ENCODE data around the gene NKX1-1.

Gene NKX1-1

GRCh38 chr4:1451106-1451751, 45.0 kb upstream of the NKX1-1 start:
- H3K4me2 ChIP-seq (ENCODE audit: insufficient read depth, low read length, poor library complexity, severe bottlenecking) = no peak overlapping the region
- H2AFZ ChIP-seq (ENCODE audit: low read length) = no peak overlapping the region
- no peak overlapping the region for H2BK12ac ChIP-seq (ENCODE audit: low read length)
- H2AK5ac ChIP-seq (ENCODE audit: low read depth, low read length) = no peak overlapping the region
- H2BK5ac ChIP-seq (ENCODE audit: low read length) = no peak overlapping the region
- H3K9me3 ChIP-seq (replicated peaks in 1 of 2; ENCODE audit: control insufficient read depth in 2 of 2, insufficient read depth in 1 of 2, low read depth in 1 of 2, low read length in 2 of 2) = peaks cover 0 to 8% of the 10 kb centered on the region in 2 donors
- no peak overlapping the region for H4K91ac ChIP-seq (ENCODE audit: low read depth, low read length, poor library complexity)
- no peak overlapping the region for H3K4me3 ChIP-seq (ENCODE audit: low read length in 2 of 2)
- no CpG with 5 or more reads among the region's 18 CpGs for WGBS, 2 donors (ENCODE audit: extremely low coverage in 2 of 2, insufficient read length in 2 of 2, insufficient replicate concordance in 1 of 2)
- no peak overlapping the region for H3K27ac ChIP-seq (replicated peaks; ENCODE audit: low read length)
- H2BK120ac ChIP-seq (ENCODE audit: low read depth, low read length) = no peak overlapping the region
- no peak overlapping the region for H3K14ac ChIP-seq (ENCODE audit: low read length)
- no peak overlapping the region for H3K9ac ChIP-seq (ENCODE audit: low read depth, low read length, poor library complexity)
- H3K4me1 ChIP-seq (ENCODE audit: control insufficient read depth in 2 of 2, insufficient read depth in 1 of 2, low read depth in 1 of 2, low read length in 2 of 2) = no peaks in the 10 kb centered on the region
- no peaks in the 10 kb centered on the region for H3K27me3 ChIP-seq (ENCODE audit: control insufficient read depth in 3 of 3, insufficient read depth in 3 of 3, low read depth in 1 of 3, low read length in 3 of 3)
- no peak overlapping the region for H3K23ac ChIP-seq (ENCODE audit: low read depth, low read length, poor library complexity)
- H3K36me3 ChIP-seq (replicated peaks in 1 of 2; ENCODE audit: control insufficient read depth in 2 of 2, insufficient read depth in 2 of 2, low read length in 2 of 2) = no peaks in the 10 kb centered on the region
- H3K79me1 ChIP-seq (ENCODE audit: low read depth, low read length) = no peaks in the 10 kb centered on the region
- DNase-seq (ENCODE audit: low spot score) = no peak
- no peak overlapping the region for H4K8ac ChIP-seq (ENCODE audit: low read depth, low read length)
- no peak overlapping the region for H3K18ac ChIP-seq (ENCODE audit: low read length)
- no peak overlapping the region for H2BK15ac ChIP-seq (ENCODE audit: low read length)
- H3K4ac ChIP-seq (ENCODE audit: low read length) = no peak overlapping the region

GRCh38 chr4:1449833-1450741, 43.8 kb upstream of the NKX1-1 start:
- Histone ChIP-seq H3K79me1 (ENCODE audit: low read depth, low read length) (no peaks in the 10 kb centered on the region), H3K27ac (replicated peaks; ENCODE audit: low read length) (no peak overlapping the region), H3K9me3 (replicated peaks in 1 of 2; ENCODE audit: control insufficient read depth in 2 of 2, insufficient read depth in 1 of 2, low read depth in 1 of 2, low read length in 2 of 2) (peaks cover 0 to 8% of the 10 kb centered on the region in 2 donors), H3K23ac (ENCODE audit: low read depth, low read length, poor library complexity) (no peak overlapping the region), H3K4me1 (ENCODE audit: control insufficient read depth in 2 of 2, insufficient read depth in 1 of 2, low read depth in 1 of 2, low read length in 2 of 2) (no peaks in the 10 kb centered on the region), H3K14ac (ENCODE audit: low read length) (no peak overlapping the region), H2AFZ (ENCODE audit: low read length) (no peak overlapping the region), H3K27me3 (ENCODE audit: control insufficient read depth in 3 of 3, insufficient read depth in 3 of 3, low read depth in 1 of 3, low read length in 3 of 3) (no peaks in the 10 kb centered on the region), H4K8ac (ENCODE audit: low read depth, low read length) (no peak overlapping the region), H3K4ac (ENCODE audit: low read length) (no peak overlapping the region), H2BK5ac (ENCODE audit: low read length) (peak overlapping the region; percentile 79), H2BK15ac (ENCODE audit: low read length) (peak overlapping the region; percentile 13), H3K4me2 (ENCODE audit: insufficient read depth, low read length, poor library complexity, severe bottlenecking) (no peak overlapping the region), H2BK12ac (ENCODE audit: low read length) (no peak overlapping the region), H2BK120ac (ENCODE audit: low read depth, low read length) (no peak overlapping the region), H4K91ac (ENCODE audit: low read depth, low read length, poor library complexity) (no peak overlapping the region), H3K4me3 (ENCODE audit: low read length in 2 of 2) (no peak overlapping the region), H3K9ac (ENCODE audit: low read depth, low read length, poor library complexity) (no peak overlapping the region), H3K18ac (ENCODE audit: low read length) (peak overlapping the region; percentile 28), H3K36me3 (replicated peaks in 1 of 2; ENCODE audit: control insufficient read depth in 2 of 2, insufficient read depth in 2 of 2, low read length in 2 of 2) (no peaks in the 10 kb centered on the region), H2AK5ac (ENCODE audit: low read depth, low read length) (no peak overlapping the region)
- no CpG with 5 or more reads among the region's 32 CpGs for WGBS, 2 donors (ENCODE audit: extremely low coverage in 2 of 2, insufficient read length in 2 of 2, insufficient replicate concordance in 1 of 2)
- no peak for DNase-seq (ENCODE audit: low spot score)

- Histone ChIP-seq H4K8ac (ENCODE audit: low read depth, low read length) (no peak overlapping the region), H3K4me2 (ENCODE audit: insufficient read depth, low read length, poor library complexity, severe bottlenecking) (no peak overlapping the region), H2BK12ac (ENCODE audit: low read length) (no peak overlapping the region), H2AK5ac (ENCODE audit: low read depth, low read length) (no peak overlapping the region), H2AFZ (ENCODE audit: low read length) (no peak overlapping the region), H2BK120ac (ENCODE audit: low read depth, low read length) (no peak overlapping the region), H2BK5ac (ENCODE audit: low read length) (peak overlapping the region; percentile 79), H3K4me1 (ENCODE audit: control insufficient read depth in 2 of 2, insufficient read depth in 1 of 2, low read depth in 1 of 2, low read length in 2 of 2) (no peaks in the 10 kb centered on the region), H3K4ac (ENCODE audit: low read length) (no peak overlapping the region), H3K23ac (ENCODE audit: low read depth, low read length, poor library complexity) (no peak overlapping the region), H2BK15ac (ENCODE audit: low read length) (peak overlapping the region; percentile 13), H3K18ac (ENCODE audit: low read length) (peak overlapping the region; percentile 60), H3K9ac (ENCODE audit: low read depth, low read length, poor library complexity) (no peak overlapping the region), H3K9me3 (replicated peaks in 1 of 2; ENCODE audit: control insufficient read depth in 2 of 2, insufficient read depth in 1 of 2, low read depth in 1 of 2, low read length in 2 of 2) (peaks cover 0 to 8% of the 10 kb centered on the region in 2 donors), H3K36me3 (replicated peaks in 1 of 2; ENCODE audit: control insufficient read depth in 2 of 2, insufficient read depth in 2 of 2, low read length in 2 of 2) (no peaks in the 10 kb centered on the region), H4K91ac (ENCODE audit: low read depth, low read length, poor library complexity) (no peak overlapping the region), H3K4me3 (ENCODE audit: low read length in 2 of 2) (no peak overlapping the region), H3K27ac (replicated peaks; ENCODE audit: low read length) (no peak overlapping the region), H3K14ac (ENCODE audit: low read length) (peak overlapping the region; percentile 59), H3K79me1 (ENCODE audit: low read depth, low read length) (no peaks in the 10 kb centered on the region), H3K27me3 (ENCODE audit: control insufficient read depth in 3 of 3, insufficient read depth in 3 of 3, low read depth in 1 of 3, low read length in 3 of 3) (no peaks in the 10 kb centered on the region)
- WGBS, 2 donors (ENCODE audit: extremely low coverage in 2 of 2, insufficient read length in 2 of 2, insufficient replicate concordance in 1 of 2) = no CpG with 5 or more reads among the region's 12 CpGs
- DNase-seq (ENCODE audit: low spot score) = no peak
Observed at GRCh38 chr4:1449475-1449832, 43.2 kb upstream of the NKX1-1 start.

Measured in neuronal stem cell (in vitro differentiated cells).